ENCODE measurements around the gene UAP1. TPM values are rescaled to one million over a fixed set of nuclear protein-coding genes. Genes with fewer than 3 reads are reported as not detected.
"Not testable (repeated sequence)": the region's sequence is repeated elsewhere in the genome, so short reads cannot be mapped to it uniquely, and the experiment has no call there.

The UAP1 gene
- total RNA-seq, 1 experiment from 2014 or later, result 39.8 TPM

DNA sequence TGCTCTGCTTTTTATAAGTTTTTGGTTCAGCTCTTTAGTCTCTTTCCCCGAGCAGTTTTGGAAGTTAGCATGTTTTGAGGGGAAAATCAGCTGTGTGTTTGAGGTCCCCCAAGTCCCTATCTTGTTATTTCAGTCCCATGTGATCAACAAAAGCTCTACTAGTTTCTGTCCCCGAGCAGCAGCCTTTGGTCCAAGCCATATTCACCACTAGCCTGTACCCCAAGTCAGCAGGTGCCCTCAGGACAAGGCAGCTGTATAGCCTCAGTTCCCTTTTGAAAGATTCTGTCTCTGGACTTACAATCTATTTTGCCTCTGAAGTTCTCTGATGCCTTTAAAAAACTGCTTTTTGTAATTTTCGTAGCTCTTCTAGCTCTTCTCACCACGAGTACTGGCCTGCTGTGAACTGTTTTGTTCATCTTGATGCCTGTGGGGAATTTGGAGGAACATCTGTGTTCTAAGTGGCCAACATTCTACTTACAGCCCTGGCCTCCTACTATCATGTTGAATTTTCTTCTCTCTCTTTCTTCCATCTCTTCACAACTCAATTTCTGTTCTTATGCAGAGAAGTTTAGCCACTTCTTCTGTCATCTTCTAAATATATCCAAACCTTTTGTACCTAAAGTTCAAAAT is 16.7 kb downstream of the UAP1 start:
- intact Hi-C loops (cut with micrococcal nuclease; ENCODE audit: unreplicated experiment), result no loop called here
- CTCF ChIA-PET, result interaction anchor here (0.7 kb wide), 1 partner anchor 801 kb away, joined by 7 read pairs; no protein-coding TSS in a partner anchor
- no peak for DNase-seq

DNA sequence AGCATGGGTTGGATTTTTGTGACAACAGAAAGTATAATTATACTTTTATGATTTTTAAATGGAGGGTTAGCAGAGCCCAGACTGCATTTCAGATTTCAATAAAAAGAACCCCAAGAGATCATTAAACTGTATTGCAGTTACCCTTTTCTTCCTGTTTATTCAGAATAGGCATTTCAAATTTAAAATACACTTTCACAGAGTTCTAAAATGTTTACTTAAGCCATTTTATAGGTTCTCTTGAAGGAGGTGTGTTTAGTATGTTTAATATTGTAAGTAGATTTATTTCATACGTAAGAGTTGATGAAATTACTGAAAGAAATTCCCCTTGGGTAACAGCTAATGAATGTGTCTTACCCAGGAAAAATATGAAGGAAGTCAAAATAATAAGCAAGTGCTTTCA is 17.4 kb downstream of the UAP1 start:
- CTCF ChIA-PET, result no interaction called here
- no peak overlapping the region for H3K27ac ChIP-seq
- no TSS peak for BruUV-seq (replicated peaks)
- H3K4me2 ChIP-seq, result no peak overlapping the region
- H3F3A ChIP-seq (ENCODE audit: insufficient read depth, low read depth), result no peaks in the 10 kb centered on the region
- H2AFZ ChIP-seq, result no peak overlapping the region
- no peaks in the 10 kb centered on the region for H3K9me3 ChIP-seq (ENCODE audit: insufficient read depth, low read depth)
- POLR2A ChIA-PET (ENCODE audit: unreplicated experiment), result no interaction called here
- intact Hi-C loops (cut with micrococcal nuclease; ENCODE audit: unreplicated experiment), result no loop called here
- no peak overlapping the region for H3K4me3 ChIP-seq
- no peak for TF ChIP-seq EZH2 (IDR thresholded peaks at IDR 0.05; ENCODE audit: low read depth)
- TF ChIP-seq, protein P1, sequence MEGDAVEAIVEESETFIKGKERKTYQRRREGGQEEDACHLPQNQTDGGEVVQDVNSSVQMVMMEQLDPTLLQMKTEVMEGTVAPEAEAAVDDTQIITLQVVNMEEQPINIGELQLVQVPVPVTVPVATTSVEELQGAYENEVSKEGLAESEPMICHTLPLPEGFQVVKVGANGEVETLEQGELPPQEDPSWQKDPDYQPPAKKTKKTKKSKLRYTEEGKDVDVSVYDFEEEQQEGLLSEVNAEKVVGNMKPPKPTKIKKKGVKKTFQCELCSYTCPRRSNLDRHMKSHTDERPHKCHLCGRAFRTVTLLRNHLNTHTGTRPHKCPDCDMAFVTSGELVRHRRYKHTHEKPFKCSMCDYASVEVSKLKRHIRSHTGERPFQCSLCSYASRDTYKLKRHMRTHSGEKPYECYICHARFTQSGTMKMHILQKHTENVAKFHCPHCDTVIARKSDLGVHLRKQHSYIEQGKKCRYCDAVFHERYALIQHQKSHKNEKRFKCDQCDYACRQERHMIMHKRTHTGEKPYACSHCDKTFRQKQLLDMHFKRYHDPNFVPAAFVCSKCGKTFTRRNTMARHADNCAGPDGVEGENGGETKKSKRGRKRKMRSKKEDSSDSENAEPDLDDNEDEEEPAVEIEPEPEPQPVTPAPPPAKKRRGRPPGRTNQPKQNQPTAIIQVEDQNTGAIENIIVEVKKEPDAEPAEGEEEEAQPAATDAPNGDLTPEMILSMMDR (conservative IDR thresholded peaks at IDR 0.05), result no peak
- no peaks in the 10 kb centered on the region for H3K9me2 ChIP-seq (ENCODE audit: insufficient read depth)
- H3K4me1 ChIP-seq (replicated peaks; ENCODE audit: insufficient read depth), result no peaks in the 10 kb centered on the region
- no peak for DNase-seq
- H4K20me1 ChIP-seq (ENCODE audit: insufficient read depth), result no peaks in the 10 kb centered on the region
- H3K27me3 ChIP-seq (ENCODE audit: insufficient read depth, low read depth), result no peaks in the 10 kb centered on the region
- 0 out of 2 replicates have a peak, but pooled peaks cover 5% of the 10 kb centered on the region for H3K79me2 ChIP-seq (ENCODE audit: low read depth)
- 0 out of 2 replicates have a peak, but pooled peaks cover 3% of the 10 kb centered on the region for H3K36me3 ChIP-seq (ENCODE audit: low read depth)

More for the DNA sequence above, 16.7 kb downstream of the UAP1 start:
- no peak overlapping the region for H2AFZ ChIP-seq
- H3K79me2 ChIP-seq (ENCODE audit: low read depth), result 0 out of 2 replicates have a peak, but pooled peaks cover 5% of the 10 kb centered on the region
- H3K9me3 ChIP-seq (ENCODE audit: insufficient read depth, low read depth), result no peaks in the 10 kb centered on the region
- no peak overlapping the region for H3K4me3 ChIP-seq
- H3K4me2 ChIP-seq, result no peak overlapping the region
- POLR2A ChIA-PET (ENCODE audit: unreplicated experiment), result no interaction called here
- H3K36me3 ChIP-seq (ENCODE audit: low read depth), result 0 out of 2 replicates have a peak, but pooled peaks cover 3% of the 10 kb centered on the region
- H3F3A ChIP-seq (ENCODE audit: insufficient read depth, low read depth), result no peaks in the 10 kb centered on the region
- H3K4me1 ChIP-seq (replicated peaks; ENCODE audit: insufficient read depth), result no peaks in the 10 kb centered on the region
- H3K27me3 ChIP-seq (ENCODE audit: insufficient read depth, low read depth), result no peaks in the 10 kb centered on the region
- H3K9me2 ChIP-seq (ENCODE audit: insufficient read depth), result no peaks in the 10 kb centered on the region
- no peak overlapping the region for H3K27ac ChIP-seq
- TF ChIP-seq, protein P1 (conservative IDR thresholded peaks at IDR 0.05), result no peak
- TF ChIP-seq EZH2 (IDR thresholded peaks at IDR 0.05; ENCODE audit: low read depth), result no peak
- BruUV-seq (replicated peaks), result no TSS peak
- no peaks in the 10 kb centered on the region for H4K20me1 ChIP-seq (ENCODE audit: insufficient read depth)

DNA sequence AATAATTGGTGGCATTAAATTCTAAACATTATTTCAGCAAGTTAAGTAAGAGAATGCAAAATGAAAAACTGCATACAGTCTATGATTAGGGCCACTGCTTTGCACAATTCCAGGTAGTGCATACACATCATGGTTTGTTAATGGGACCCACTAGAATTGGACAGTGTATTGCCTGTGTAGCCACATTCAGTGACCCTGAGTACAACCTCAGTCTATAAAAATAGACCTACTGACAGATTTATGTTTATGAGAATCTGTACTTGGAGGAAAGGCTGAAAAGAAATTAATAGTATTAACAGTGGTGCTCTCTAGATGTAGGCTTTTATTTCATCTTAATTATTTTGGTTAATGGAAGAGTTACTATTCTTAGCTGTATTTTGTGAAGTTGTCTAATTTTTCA is 18.8 kb downstream of the UAP1 start:
- no peaks in the 10 kb centered on the region for H3K27me3 ChIP-seq (ENCODE audit: insufficient read depth, low read depth)
- intact Hi-C loops (cut with micrococcal nuclease; ENCODE audit: unreplicated experiment), result no loop called here
- CTCF ChIA-PET, result no interaction called here
- no peaks in the 10 kb centered on the region for H3K9me3 ChIP-seq (ENCODE audit: insufficient read depth, low read depth)
- no peaks in the 10 kb centered on the region for H3K9me2 ChIP-seq (ENCODE audit: insufficient read depth)
- TF ChIP-seq, protein P1 (conservative IDR thresholded peaks at IDR 0.05), result no peak
- no peak for TF ChIP-seq EZH2 (IDR thresholded peaks at IDR 0.05; ENCODE audit: low read depth)
- POLR2A ChIA-PET (ENCODE audit: unreplicated experiment), result no interaction called here
- DNase-seq, result no peak
- 0 out of 2 replicates have a peak, but pooled peaks cover 3% of the 10 kb centered on the region for H3K36me3 ChIP-seq (ENCODE audit: low read depth)
- no peak overlapping the region for H3K27ac ChIP-seq
- BruUV-seq (replicated peaks), result no TSS peak
- H4K20me1 ChIP-seq (ENCODE audit: insufficient read depth), result no peaks in the 10 kb centered on the region
- no peak overlapping the region for H3K4me3 ChIP-seq
- H3K4me1 ChIP-seq (replicated peaks; ENCODE audit: insufficient read depth), result no peaks in the 10 kb centered on the region
- H3K4me2 ChIP-seq, result no peak overlapping the region
- no peaks in the 10 kb centered on the region for H3K79me2 ChIP-seq (ENCODE audit: low read depth)
- H3F3A ChIP-seq (ENCODE audit: insufficient read depth, low read depth), result no peaks in the 10 kb centered on the region
- no peak overlapping the region for H2AFZ ChIP-seq

DNA sequence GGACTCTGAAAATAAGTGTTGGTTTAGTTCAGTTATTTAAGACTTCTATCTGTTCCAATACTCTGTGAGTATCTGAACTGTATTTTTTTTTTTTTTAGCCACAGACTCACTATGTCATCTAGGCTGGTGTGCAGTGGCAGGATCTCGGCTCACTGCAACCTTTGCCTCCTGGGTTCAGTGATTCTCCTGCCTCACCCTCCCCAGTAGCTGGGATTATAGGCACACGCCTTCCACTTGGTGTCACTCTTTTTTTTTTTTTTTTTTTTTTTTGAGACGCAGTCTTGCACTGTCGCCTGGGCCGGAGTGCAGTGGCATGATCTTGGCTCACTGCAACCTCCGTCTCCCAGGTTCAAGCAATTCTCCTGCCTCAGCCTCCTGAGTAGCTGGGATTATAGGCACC is 21.4 kb downstream of the UAP1 start:
- H3F3A ChIP-seq (ENCODE audit: insufficient read depth, low read depth); H3K27me3 ChIP-seq (ENCODE audit: insufficient read depth, low read depth); H3K4me1 ChIP-seq (replicated peaks; ENCODE audit: insufficient read depth); H3K36me3 ChIP-seq (ENCODE audit: low read depth); H3K4me2 ChIP-seq; H3K79me2 ChIP-seq (ENCODE audit: low read depth); H2AFZ ChIP-seq; BruUV-seq (replicated peaks); POLR2A ChIA-PET (ENCODE audit: unreplicated experiment); H4K20me1 ChIP-seq (ENCODE audit: insufficient read depth); DNase-seq; H3K9me2 ChIP-seq (ENCODE audit: insufficient read depth); CTCF ChIA-PET; H3K4me3 ChIP-seq; H3K9me3 ChIP-seq (ENCODE audit: insufficient read depth, low read depth); H3K27ac ChIP-seq; intact Hi-C loops (cut with micrococcal nuclease; ENCODE audit: unreplicated experiment): not testable (repeated sequence)

DNA sequence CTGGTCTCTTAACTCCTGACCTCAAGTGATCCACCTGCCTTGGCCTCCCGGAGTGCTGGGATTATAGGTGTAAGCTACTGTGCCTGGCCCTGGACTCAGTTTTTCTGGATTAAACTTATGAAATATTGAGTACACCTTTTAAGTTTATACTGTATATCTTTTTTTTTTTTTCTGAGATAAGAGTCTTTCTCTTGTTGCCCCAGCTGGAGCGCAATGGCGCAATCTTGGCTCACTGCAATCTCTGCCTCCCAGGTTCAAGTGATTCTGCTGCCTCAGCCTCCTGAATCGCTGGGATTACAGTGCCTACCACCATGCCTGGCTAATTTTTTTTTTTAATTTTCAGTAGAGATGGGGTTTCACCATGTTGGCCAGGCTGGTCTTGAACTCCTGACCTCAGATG is 23.6 kb downstream of the UAP1 start:
- H3K79me2 ChIP-seq (ENCODE audit: low read depth); H3K27ac ChIP-seq; H4K20me1 ChIP-seq (ENCODE audit: insufficient read depth); H2AFZ ChIP-seq; BruUV-seq (replicated peaks); H3K4me2 ChIP-seq; H3K4me1 ChIP-seq (replicated peaks; ENCODE audit: insufficient read depth); H3K27me3 ChIP-seq (ENCODE audit: insufficient read depth, low read depth); H3K9me2 ChIP-seq (ENCODE audit: insufficient read depth); H3F3A ChIP-seq (ENCODE audit: insufficient read depth, low read depth); POLR2A ChIA-PET (ENCODE audit: unreplicated experiment); DNase-seq; H3K9me3 ChIP-seq (ENCODE audit: insufficient read depth, low read depth); H3K4me3 ChIP-seq; intact Hi-C loops (cut with micrococcal nuclease; ENCODE audit: unreplicated experiment): not testable (repeated sequence)
- peaks cover 15% of the 10 kb centered on the region for H3K36me3 ChIP-seq (ENCODE audit: low read depth)
- CTCF ChIA-PET, result interaction anchor here (0.5 to 1.0 kb wide), 2 partner anchors 193 to 215 kb away, joined by 3 read pairs; no protein-coding TSS in a partner anchor

Measured in PC-9 (cell line).